Stimulated activated CD4-positive, alpha-beta T cell treated with anti-CD3 and anti-CD28 coated beads, Interleukin-12 subunit alpha, Interleukin-12 subunit beta, amount 100 ng/mL, for 4 hours (primary cell): Measurements from ENCODE around the gene SPNS3.

ENCODE experiments used
- DNase-seq: peaks from one replicate; pipeline ENCODE4 v3.0.0-alpha.2; 2020

SPNS3 gene

DNA sequence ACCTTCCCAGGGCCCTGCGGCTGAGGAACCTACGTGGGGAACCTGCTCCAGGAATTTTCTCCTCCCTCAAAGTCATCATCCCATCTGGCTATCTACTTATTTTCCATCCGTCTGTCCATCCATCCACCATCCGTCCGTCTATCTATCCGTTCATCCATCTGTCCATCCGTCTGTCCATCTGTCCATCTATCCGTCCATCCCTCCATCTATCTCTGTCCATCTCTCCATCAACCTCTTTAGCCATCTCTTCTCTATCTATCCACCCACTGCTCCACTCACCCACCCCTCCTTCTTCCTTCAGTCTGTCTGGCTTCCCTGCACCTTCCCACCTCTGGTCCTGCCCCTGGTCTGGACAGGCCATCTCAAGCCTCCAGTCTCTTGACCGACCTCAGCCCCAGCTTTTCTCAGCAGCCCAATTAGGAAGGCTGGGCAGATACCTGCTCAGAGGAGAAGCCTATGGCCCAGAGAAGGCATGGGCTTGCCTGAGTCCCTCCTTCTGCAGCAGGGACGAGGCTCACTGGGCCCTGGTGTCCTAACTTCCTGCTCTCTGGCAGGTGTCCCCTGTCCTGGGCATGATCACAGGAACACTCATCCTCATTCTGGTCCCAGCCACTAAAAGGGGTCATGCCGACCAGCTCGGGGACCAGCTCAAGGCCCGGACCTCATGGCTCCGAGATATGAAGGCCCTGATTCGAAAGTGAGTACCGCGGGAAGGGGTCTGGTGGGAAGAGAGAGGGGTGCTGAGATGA, 98.4 kb downstream of the SPNS3 start:
- no peak for DNase-seq

DNA sequence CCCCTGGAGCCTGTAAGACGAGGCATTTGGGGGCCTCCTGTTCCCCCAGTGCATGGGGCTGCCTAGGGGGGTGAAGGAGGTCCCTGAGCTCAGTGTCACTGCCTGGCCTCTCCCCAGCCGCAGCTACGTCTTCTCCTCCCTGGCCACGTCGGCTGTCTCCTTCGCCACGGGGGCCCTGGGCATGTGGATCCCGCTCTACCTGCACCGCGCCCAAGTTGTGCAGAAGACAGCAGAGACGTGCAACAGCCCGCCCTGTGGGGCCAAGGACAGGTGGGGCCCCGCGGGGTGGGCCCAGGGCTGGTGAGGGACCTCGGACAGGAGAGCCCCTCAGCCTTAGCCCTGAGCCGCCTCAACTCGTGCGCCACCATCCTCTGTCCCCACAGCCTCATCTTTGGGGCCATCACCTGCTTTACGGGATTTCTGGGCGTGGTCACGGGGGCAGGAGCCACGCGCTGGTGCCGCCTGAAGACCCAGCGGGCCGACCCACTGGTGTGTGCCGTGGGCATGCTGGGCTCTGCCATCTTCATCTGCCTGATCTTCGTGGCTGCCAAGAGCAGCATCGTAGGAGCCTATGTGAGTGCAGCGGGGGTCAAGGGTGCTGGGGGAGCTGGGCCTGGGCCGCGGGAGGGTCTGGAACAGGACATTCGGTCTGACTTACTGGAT, 99.3 kb downstream of the SPNS3 start:
- DNase-seq, result no peak

DNA sequence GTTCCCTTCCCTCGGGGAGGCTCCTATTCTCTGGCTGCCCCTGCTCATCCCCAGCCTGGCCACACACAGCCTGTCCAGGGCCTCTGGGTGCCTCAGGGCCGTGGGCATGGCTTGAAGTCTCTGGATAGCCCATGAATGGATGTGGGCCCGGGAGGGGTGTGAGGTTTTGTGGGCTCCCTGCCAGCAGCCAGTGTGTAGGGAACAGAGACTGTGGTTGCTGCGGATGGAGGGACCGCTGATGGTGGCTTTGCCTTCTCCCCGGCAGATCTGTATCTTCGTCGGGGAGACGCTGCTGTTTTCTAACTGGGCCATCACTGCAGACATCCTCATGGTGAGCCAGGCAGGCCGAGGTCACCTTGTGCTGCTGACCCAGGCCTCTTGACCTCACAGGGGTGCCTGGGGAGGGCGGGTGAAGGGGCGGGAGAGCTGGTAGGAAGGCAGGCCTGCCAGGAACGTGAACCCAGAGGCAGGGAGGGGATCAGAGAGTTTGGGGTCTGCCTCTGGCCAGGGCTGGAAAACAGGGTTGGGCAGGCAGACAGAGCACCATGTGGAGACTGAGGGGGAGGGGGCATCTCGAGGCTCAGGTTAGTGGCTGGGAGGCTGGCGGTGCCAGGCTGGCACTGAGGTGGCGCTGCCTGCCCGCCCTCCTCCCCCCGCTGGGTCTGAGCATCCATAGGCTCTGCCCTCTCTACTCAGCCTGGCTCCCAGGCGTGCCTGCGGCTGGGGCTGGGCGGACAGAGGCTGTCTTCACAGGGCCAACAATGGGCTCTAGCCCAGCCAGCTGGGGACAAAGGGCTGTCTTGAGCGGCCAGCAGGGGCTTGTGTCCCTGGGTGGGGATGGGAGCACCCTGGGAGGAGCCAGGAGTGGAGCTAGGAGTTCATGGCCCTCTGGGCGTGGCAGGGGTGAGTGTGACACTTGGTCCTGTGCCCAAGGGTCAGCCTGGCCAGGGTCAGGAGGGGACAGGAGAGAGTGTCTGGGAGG, 100.1 kb downstream of the SPNS3 start:
- DNase-seq, result no peak

DNA sequence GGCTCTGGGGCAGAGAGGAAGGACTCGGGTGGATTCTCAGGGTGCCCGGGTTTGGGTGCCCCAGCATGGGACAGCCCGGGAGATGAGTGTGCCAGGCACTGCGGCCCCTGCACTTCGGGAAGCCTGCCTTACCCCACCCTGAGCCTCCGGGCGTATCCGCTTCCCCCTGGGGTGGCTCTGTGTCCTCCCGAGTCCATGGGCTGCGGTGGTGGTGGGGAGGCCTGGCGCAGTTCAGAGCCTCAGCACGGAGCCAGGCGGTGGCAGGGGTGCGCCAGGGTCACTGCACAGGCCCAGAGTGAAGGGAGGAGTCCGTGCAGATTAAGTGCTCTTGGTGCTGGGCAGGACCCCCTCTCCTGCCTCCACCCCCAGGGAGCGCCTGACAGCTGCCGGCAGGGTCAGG, 100.8 kb downstream of the SPNS3 start:
- DNase-seq, result no peak

GRCh38 chr17:4534928-4535666, 101.4 kb downstream of the SPNS3 start:
- DNase-seq, result no peak

DNA sequence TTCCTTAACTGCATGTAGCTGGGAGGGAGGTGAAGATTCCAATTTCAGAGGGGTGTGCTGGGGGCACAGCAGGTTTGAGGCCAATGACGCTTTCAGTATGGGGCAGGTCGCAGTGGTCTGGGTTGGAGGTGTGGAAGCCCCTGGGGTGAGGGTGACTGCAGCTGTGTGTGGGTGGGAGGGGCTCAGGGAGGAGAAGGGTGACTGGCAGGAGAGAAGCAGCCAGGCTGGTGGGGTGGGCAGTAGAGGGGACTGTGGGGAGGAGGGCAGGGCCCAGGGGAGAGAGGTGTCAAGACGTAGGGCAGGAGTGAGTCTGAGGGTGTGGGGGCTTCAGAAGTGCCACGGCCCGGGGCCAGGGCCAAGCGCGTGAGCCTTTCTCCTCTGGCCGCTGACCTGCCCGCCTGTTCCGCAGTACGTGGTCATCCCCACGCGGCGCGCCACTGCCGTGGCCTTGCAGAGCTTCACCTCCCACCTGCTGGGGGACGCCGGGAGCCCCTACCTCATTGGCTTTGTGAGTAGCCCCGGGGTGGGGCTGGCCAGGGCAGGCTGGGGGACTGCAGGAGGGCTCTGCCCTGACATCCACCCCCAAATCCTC, 102.0 kb downstream of the SPNS3 start:
- DNase-seq, result no peak

- DNase-seq, result no peak
Measured at GRCh38 chr17:4536259-4536741, 102.6 kb downstream of the SPNS3 start.

DNA sequence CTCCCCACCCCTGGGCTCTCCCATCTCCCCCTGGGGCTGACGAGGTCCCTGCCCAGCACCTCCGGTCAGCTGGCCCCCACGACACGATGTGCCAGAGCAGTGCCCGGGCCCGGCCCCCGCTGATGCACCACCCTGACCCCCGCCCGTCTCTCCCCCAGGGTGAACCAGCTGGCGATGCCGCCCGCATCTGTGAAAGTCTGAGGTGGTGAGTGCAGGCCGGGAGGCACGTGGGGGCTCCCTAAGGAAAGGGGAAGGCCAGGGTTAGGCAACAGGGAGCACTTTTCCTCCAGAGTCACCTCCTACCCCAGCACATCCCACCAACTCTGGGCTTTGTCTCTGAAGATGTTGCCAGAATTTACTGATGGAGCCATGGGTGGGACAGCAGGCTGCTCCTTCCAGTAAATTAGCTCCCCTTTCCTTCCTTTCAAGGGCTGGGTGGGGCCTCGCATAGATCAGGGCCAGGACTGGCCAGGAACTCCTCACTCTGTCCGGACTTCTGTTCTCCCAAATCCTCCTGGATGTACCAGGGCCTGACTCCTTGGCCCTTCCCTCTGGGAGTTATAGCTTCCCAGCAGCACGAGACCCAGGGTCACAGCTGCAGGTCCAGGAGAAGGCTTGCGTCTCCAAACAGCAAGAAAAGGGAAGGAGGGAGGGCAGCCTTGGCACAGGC, 103.1 kb downstream of the SPNS3 start:
- no peak for DNase-seq
